Stimulated activated CD4-positive, alpha-beta T cell treated with anti-CD3 and anti-CD28 coated beads, Interleukin-2, amount 100 ng/mL, for 48 hours (primary cell): Measurements from ENCODE around the gene CCDC86.
"Not testable (repeated sequence)": the region's sequence is repeated elsewhere in the genome, so short reads cannot be mapped to it uniquely, and the experiment has no call there.

ENCODE experiments used
- DNase-seq, 2 donors: peaks; one replicate each; pipeline ENCODE4 v3.0.0-alpha.2; 2020

Gene CCDC86

DNA sequence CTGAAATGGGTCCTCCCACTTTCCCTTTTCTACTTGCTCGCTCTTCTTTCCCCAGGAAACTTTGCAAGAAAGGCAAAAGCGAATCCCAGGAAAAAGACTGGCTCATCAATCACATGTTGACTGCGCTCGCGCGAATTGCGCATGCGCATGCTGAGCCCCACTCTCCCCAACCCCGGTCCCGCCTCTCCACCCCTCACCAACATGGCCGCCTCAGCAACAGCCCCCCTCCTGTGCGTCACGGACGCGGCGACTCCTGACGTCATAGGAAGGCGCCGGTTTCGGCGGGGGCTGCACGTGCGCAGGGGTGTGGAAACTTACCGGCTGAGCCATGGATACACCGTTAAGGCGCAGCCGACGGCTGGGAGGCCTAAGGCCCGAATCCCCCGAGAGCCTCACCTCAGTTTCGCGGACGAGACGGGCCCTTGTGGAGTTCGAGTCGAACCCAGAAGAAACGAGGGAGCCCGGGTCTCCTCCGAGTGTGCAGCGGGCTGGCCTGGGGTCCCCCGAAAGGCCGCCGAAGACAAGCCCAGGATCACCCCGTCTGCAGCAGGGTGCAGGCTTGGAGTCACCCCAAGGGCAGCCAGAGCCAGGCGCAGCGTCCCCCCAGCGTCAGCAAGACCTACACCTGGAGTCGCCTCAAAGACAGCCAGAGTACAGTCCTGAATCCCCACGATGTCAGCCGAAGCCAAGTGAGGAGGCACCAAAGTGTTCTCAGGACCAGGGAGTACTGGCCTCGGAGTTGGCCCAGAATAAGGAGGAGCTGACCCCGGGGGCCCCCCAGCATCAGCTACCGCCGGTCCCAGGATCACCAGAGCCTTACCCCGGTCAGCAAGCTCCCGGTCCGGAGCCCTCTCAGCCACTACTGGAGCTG, at the start of gene CCDC86:
Gene CCDC86, plus strand, starts transcription at position 317 of the 871 bp plus-strand sequence. Its CDS starts 12 bp downstream, at position 329.
- DNase-seq = peak; percentile 99 to 100

DNA sequence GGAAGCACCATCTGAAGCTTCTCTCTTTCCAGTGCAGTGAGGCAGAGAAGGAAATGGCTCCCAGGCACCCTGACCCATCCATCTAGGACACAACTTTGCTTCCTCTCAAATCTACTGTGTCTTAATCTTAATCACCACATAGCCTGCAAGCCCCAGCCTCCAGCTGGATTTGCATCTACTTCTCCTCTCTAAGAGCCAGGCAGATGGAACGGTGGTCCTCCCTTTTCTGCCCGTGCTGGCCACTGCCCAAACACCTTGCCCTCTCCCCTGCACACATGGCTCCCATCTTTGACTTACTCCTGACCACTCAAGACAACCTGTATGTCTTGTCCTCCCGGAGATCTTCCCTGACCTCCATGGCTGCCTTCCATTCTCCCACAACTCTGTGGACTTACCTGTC, 49.4 kb upstream of the CCDC86 start:
- DNase-seq = no peak

GRCh38 chr11:60795291-60795690, 46.6 kb upstream of the CCDC86 start:
- no peak for DNase-seq

GRCh38 chr11:60797846-60798630, 43.9 kb upstream of the CCDC86 start:
- no peak for DNase-seq

DNA sequence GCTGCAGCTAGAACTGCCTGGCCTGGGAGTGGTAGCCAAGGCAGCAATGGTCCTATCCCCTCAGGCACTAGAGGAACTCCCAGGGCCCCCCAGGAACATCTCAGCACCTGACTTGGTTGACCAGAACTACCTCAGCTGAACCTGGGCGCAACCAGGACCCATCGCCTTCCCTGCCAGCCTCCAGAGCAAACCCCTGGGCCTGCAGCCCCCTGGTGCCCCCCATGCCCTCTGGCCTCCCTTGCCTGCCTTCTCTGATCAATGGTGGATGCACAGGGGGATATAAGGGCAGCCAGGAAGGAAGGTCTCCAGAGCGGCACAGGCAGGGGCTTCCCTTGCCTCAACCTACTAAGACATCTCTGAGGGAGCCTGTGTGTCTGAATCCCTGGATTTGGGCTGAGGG, 43.3 kb upstream of the CCDC86 start:
- no peak for DNase-seq

- no peak for DNase-seq
Observed at GRCh38 chr11:60801194-60801593, 40.7 kb upstream of the CCDC86 start.

GRCh38 chr11:60803273-60803936, 38.5 kb upstream of the CCDC86 start:
- no peak for DNase-seq

GRCh38 chr11:60809249-60809648, 32.7 kb upstream of the CCDC86 start:
- DNase-seq = no peak

DNA sequence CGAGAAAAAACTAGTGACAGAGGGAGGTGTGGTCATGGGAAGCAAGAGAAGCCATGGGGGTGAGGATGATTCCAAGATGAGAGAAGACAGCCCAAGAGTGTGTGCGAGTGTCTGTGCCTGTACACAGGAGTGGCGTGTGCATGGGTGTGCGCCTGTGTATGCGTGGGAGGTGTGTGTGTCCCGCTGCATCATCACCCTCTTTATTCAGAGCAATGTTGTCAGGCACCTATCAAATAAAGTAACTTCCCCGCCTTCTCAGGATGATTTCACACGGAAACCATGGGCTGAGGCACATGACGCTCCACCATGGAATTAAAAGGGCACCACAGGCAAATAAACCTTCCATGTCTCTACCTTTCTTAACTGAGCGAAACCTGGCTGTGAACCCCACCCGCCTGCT, 32.2 kb upstream of the CCDC86 start:
- no peak for DNase-seq

DNA sequence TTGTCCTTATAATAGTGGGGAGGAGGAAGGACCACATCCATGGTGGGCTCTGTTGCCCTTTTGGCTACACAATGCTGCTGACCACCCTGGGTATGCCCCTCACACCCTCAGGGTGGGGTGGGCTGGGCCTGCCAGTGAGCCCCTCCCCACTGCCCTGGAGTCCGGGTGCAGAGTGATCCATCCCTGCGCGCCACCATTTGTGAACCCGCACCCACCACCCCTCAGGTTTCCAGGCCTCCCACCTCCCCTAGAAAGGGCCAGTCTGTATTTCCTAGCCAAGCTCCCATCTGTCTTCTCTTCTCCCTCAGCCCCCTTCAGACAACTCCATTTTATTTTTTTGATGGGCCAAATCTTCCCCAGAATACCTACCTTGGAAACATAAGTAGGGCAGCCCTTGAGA, 31.8 kb upstream of the CCDC86 start:
- no peak for DNase-seq

GRCh38 chr11:60810569-60810968, 31.3 kb upstream of the CCDC86 start:
- DNase-seq = no peak

DNA sequence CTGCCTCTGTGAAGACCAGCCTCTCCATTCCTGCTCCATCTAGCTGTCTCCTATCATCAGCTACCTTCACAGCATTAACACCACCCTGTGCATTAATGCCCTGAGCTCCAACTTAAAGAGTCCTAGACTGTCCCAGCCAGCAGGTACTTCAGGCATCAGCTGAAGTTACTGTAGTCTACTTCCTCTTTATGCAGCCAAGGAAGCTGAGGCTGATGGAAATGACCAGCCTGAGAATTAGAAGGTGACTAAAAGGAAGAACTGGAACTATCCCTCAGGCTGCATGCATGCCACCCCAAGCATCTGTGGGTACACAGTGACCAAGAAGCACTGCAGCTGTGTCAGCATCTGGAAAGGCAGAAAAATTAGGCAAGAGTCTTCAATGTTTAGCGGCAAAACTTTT, 28.6 kb upstream of the CCDC86 start:
- no peak for DNase-seq

- no peak for DNase-seq
Observed at GRCh38 chr11:60814112-60814511, 27.8 kb upstream of the CCDC86 start.

GRCh38 chr11:60816590-60817157, 25.2 kb upstream of the CCDC86 start:
- no peak for DNase-seq

DNA sequence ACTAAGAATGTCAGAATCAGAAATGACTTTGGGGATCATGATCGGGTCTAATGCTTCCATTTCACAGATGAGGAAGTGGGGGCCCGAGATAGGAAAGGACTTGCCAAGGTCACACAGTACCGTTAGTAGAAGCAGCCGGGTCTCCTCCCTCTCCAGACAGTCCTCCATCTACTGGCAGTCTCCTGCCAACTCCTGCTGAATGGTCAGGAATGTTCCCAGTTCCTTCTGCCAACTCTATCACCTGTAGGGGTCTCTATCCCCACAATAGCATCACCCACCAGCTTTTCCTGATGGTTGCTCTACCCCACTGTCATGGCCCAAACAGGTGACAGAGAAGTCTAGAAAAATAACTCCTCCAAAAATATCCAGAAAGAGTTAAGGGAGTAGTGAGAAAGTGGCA, 23.9 kb upstream of the CCDC86 start:
- DNase-seq = no peak

DNA sequence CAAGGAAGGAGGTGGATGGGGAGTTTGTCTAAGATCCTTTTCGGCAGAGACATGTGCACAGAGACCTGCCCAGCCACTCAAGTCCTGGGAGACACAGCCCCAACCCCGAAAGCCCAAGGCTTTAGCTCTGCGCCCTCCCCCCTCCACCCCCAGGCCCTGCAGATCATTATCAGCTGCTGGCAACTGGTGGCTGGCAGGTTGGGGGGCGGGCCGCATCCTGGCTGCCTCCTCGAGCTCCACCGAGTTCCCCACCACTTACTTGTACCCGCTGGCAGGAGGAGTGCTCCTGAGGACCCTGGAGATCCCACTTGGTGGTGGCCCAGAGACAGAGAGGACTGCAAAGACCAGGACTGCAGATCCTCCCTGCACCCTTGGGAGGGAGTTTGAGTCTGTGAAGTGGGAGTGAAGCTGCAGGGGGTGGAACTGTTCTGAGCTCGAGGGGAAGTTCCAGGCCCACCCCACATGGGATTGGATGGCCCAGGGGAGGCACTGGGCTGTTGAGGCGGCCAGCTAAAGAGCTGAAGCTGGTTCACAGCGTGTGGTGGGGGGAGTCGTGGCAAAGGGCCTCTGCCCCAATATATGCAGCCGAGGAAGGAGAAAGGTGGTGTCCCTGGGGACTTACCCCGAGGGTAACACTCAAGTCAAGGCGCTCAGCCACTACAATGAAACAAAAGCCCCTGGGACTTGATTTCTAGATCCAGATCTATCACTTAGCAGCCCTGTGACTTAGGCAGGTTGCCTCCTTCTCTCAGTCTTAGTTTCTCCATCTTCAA, 19.9 kb upstream of the CCDC86 start:
- DNase-seq = no peak

DNA sequence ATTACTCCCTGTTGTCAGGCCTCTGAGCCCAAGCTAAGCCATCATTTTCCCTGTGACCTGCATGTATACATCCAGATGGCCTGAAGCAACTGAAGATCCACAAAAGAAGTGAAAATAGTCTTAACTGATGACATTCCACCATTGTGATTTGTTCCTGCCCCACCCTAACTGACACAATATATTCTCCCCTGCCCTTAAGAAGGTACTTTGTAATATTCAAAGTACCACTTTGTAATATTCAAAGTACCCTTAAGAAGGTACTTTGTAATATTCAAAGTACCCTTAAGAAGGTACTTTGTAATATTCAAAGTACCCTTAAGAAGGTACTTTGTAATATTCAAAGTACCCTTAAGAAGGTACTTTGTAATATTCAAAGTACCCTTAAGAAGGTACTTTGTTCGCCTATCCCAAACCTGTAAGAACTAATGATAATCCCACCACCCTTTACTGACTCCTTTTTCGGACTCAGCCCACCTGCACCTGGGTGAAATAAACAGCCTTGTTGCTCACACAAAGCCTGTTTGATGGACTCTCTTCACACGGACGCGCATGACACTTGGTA, 18.1 kb upstream of the CCDC86 start:
- not testable (repeated sequence) for DNase-seq

DNA sequence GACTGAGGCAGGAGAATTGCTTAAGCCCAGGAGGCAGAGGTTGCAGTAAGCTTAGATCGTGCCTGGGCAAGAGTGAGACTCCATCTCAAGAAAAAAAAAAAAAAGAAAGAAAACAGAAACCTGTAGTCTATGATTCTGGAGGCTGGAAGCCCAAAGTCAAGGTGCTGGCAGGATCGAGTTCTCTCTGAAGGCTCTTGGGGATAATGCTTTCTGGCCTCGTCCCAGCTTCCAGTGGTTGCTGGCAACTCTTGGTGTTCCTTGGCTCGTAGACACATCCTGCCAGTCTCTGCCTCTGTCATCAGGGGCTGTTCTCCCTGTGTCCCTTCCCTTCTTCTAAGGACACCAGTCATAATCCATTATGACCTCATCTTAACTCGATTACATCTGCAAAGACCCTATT, 16.8 kb upstream of the CCDC86 start:
- DNase-seq = no peak

DNA sequence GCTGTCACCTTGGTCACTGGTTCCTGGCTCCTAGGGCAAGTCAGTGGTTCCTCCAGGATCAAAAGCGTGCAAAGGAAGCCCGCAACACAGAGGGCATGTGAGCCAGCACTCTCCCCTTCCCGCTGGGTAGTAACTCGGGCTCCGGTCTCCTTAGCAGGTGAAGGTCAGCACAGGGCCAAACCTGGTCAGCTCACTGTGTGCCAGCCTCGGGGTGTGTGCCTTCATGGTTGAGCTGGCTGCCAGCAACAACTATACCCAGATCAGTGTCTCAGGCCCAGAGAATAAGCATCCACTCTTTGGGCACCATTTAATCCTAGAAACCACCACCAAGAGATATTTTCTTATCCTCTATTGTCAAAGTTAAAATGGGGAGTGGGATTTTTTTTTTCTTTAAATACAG, 16.1 kb upstream of the CCDC86 start:
- DNase-seq = no peak

DNA sequence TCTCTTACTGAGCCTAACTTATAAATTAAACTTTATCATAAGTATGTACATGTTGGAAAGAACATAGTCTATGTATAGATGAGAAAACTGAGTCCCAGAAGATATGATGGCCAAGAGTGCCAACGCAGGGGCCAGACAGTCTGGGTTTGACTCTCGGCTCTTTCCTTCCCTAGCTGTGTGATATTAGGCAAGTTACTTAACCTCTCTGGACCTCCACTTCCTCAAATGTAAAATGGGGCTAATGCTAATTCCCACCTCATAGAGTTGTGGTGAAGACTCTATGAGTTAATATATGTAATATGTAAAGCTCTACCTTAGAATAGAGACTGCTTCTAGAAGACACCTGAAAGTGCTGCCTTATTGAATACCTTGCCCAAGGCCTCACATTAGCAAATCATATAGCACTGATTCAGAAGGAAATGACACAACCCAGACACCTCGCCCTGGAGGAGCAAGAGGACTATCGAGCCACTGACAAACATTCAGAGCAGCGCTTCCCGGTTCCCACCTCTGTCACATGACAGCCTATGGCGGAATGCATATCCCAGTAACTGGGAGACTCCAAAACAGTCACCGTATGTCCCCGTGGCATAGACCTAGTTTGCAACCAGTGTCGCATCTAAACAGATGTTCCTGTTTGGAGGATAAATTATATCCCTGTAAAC, 11.3 kb upstream of the CCDC86 start:
- no peak for DNase-seq

DNA sequence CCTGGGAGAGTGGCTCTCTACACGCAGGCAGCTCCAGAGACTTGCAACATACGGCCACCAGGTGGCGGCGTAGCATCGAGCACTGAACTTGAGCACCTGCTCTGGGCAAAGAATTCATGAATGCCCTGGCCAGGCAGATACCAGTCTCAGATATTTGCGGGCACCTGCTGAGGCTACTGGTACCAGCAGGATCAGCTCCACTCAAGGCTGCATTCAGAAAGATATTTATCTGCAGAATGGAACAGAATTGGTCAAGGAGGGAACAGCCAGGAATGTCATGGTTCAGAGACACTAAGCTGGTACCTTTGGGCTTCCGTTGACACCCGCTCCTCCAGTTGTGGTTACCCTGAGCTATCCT, 10.8 kb upstream of the CCDC86 start:
- peak; percentile 72 to 74 for DNase-seq
